GM13977 (cell line): ENCODE measurements around the gene HIGD2A.

Experiments used
- DNase-seq: peaks from one replicate; pipeline ENCODE4 v3.0.0; 2012; ENCODE audit warnings: low spot score
- in situ Hi-C: fragments of 300-500 bp; cut with MboI; formaldehyde crosslinking; loops from one replicate; pipeline ENCODE4 v1.12.0; 2022; ENCODE audit warnings: low sequenced_read_pairs, low pct_unique_long_range_greater_than_20kb, mixed read lengths, inconsistent platforms; ENCODE audit not compliant: unreplicated experiment
- TF ChIP-seq, protein P1 (sequence below): IDR thresholded peaks from 2 replicates; pipeline ENCODE4 v1.5.1; 2012; ENCODE audit warnings: mild to moderate bottlenecking, control low read depth; ENCODE audit not compliant: insufficient read depth; ENCODE audit errors: extremely low read depth, missing control alignments

Gene HIGD2A

DNA sequence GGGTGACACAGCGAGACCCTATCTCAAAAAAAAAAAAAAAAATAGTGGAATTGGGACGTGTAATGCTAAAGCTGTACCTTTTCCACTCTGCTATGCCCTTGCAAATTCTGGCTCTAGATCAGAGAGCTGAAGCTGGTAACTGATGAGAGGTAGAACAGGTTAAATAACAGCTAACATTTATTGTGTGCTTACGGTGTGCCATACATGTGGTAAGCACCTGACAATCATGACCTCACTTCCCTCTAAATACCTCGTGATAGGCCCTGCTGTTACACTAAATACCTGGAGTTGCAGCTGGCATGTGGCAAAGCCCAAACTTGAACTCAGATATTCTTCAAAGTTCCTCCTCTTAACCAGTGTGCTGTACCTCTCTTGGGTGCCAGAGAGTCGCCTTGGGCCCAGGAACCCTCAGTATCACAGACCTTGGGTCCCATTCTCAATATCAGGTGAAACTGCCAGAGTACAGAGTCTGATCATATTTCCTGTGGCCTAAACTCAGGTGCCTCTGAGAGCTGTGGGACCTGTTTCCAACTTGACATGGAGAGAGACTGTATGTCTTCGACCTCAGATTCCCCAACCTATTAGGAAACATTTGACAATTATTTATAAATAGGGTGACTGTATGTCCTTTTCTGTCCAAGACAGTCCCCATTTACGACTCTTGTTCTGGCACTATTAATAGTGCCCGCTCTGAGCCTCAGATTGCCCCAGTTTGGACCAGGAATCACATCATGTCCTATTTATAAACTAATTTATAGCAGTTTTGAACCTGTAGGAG lies 18.4 kb upstream of the HIGD2A start:
- in situ Hi-C loops, result no loop called here
- no peak for DNase-seq
- TF ChIP-seq, protein P1, sequence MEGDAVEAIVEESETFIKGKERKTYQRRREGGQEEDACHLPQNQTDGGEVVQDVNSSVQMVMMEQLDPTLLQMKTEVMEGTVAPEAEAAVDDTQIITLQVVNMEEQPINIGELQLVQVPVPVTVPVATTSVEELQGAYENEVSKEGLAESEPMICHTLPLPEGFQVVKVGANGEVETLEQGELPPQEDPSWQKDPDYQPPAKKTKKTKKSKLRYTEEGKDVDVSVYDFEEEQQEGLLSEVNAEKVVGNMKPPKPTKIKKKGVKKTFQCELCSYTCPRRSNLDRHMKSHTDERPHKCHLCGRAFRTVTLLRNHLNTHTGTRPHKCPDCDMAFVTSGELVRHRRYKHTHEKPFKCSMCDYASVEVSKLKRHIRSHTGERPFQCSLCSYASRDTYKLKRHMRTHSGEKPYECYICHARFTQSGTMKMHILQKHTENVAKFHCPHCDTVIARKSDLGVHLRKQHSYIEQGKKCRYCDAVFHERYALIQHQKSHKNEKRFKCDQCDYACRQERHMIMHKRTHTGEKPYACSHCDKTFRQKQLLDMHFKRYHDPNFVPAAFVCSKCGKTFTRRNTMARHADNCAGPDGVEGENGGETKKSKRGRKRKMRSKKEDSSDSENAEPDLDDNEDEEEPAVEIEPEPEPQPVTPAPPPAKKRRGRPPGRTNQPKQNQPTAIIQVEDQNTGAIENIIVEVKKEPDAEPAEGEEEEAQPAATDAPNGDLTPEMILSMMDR, result no peak

DNA sequence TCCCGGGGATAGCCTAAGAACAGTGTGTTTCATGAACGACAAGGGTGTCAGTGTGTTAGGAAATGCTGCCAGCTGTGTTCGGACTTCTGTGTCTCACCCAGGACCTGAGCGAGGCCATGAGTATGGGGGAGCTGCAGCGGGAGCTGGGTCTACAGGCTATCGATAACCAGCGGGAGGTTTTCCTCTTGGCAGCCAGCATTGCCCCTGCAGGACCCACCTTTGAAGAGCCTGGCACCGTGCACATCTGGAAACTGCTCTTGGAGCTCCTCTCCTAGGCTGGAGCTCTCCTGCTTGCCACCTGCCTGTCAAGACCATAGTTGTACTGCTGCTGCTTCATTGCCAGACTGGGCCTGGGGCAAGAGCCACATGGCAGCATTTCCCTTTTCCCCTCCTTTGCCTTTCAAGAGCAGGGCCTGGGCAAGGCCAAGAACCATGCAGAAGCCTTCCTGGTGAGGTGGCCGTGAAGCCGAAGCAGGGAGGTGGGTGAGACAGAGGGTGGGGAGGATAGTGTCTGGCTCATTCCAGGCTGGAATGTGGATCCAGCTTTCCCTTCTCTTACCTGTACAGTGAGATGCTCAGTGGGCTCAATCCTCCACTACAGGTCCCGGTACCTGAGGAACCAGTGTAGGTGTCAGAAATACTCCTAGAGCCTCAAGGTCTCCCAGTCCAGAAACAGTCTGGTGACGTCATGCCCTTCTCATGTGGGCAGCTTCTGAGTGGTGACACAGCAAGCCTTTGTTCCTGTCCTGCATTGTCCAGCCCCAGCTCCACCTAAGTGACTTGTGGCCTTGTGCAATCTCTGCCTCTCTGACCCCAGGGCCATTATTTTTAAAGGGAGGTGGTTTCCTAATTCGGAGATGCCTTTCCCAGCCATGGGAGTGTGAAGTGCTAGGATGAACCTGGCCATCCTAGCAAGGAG lies 16.7 kb upstream of the HIGD2A start:
- in situ Hi-C loops, result no loop called here
- no peak for DNase-seq
- TF ChIP-seq, protein P1, result no peak

- no peak for DNase-seq
- in situ Hi-C loops, result no loop called here
- TF ChIP-seq, protein P1, result no peak
These were observed 15.3 kb upstream of the HIGD2A start for GRCh38 chr5:176373100-176373818.

- in situ Hi-C loops, result no loop called here
- DNase-seq, result peak; percentile 49
- TF ChIP-seq, protein P1, result no peak
These were observed 8.7 kb upstream of the HIGD2A start for GRCh38 chr5:176379881-176380280.

DNA sequence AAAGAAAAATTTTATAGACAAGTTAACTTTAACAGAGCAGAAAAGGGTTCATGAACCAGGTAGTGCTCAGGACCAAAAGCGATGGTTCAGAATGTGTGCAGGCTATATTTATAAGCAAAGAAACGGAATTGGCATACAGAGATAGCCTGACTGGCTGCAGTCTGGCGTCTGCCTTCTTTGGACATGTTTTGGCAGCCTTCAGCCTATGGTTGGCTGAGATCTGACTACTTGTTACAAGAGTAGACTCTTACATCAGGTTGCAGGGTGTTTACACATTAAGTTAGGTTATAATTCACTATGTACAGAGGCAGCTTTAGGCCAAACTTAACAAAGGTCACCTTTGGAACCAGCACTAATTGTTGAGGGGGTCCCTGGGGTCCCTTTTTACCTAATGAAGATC lies 7.1 kb upstream of the HIGD2A start:
- no peak for DNase-seq
- in situ Hi-C loops, result no loop called here
- TF ChIP-seq, protein P1, result no peak

DNA sequence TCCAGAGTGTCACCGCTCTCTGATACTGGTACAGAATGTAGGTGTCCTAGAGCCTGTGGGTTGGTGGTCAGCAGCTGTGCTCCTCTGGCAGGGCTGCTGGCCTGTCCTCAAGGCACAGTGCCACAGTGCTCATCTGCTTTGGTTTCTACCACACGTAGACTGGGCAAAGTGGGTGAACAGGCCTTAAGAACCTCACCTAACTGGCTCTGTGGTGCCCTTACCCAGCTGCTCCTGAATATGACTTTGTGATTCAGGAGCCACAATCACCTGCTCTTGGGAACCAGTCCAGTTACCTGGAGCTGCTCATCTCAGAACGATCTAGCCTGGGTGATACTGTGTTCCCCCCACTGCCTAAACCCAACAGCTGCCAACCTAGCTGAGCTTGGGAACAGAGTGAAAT lies 6.6 kb upstream of the HIGD2A start:
- no peak for DNase-seq
- TF ChIP-seq, protein P1, result no peak
- in situ Hi-C loops, result no loop called here
